HG02970 (cell line): Measurements from ENCODE around the gene RPS16.

Experiments used
- ATAC-seq: cut with Tn5 transposase; IDR thresholded peaks from one replicate; pipeline ENCODE4 v1.9.1; 2021; ENCODE audit warnings: mild to moderate bottlenecking, moderate library complexity, moderate number of reproducible peaks; ENCODE audit not compliant: unreplicated experiment, low FRiP score

The RPS16 gene

DNA sequence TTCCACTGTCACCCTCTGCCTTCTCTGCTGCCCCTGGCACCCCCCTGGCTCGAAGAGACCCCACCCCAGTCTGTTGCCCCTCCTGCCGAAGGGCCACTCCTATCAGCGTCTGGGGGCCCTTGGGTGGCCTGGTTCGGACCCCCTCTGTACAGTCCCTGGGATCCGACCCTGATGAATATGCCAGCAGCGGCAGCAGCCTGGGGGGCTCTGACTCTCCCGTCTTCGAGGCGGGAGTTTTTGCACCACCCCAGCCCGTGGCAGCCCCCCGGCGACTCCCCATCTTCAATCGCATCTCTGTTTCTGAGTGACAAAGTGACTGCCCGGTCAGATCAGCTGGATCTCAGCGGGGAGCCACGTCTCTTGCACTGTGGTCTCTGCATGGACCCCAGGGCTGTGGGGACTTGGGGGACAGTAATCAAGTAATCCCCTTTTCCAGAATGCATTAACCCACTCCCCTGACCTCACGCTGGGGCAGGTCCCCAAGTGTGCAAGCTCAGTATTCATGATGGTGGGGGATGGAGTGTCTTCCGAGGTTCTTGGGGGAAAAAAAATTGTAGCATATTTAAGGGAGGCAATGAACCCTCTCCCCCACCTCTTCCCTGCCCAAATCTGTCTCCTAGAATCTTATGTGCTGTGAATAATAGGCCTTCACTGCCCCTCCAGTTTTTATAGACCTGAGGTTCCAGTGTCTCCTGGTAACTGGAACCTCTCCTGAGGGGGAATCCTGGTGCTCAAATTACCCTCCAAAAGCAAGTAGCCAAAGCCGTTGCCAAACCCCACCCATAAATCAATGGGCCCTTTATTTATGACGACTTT is 27.1 kb downstream of the RPS16 start:
- ATAC-seq, result no peak

DNA sequence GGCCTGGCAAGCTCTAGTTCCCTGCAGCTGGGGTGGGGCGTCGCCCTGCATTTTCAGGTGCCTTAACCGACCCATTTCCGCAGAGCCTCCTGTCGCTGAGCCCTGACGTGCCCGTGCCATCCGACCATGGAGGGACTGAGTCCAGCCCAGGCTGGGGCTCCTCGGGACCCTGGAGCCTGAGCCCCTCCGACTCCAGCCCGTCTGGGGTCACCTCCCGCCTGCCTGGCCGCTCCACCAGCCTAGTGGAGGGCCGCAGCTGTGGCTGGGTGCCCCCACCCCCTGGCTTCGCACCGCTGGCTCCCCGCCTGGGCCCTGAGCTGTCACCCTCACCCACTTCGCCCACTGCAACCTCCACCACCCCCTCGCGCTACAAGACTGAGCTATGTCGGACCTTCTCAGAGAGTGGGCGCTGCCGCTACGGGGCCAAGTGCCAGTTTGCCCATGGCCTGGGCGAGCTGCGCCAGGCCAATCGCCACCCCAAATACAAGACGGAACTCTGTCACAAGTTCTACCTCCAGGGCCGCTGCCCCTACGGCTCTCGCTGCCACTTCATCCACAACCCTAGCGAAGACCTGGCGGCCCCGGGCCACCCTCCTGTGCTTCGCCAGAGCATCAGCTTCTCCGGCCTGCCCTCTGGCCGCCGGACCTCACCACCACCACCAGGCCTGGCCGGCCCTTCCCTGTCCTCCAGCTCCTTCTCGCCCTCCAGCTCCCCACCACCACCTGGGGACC is 27.9 kb downstream of the RPS16 start:
- ATAC-seq, result no peak

DNA sequence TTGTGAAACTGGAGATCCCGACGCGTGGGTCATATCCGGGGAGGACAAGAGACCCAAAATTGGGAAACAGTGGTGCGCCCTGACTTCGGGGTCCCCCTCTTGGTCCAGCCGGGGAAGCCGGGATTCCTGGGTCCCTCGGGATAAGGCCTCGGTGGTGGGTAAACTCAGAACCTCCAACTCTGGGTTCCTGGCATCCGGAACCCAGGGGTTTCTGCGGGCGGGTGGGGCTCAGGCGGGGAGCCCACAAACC is 28.4 kb downstream of the RPS16 start:
- ATAC-seq, result no peak

DNA sequence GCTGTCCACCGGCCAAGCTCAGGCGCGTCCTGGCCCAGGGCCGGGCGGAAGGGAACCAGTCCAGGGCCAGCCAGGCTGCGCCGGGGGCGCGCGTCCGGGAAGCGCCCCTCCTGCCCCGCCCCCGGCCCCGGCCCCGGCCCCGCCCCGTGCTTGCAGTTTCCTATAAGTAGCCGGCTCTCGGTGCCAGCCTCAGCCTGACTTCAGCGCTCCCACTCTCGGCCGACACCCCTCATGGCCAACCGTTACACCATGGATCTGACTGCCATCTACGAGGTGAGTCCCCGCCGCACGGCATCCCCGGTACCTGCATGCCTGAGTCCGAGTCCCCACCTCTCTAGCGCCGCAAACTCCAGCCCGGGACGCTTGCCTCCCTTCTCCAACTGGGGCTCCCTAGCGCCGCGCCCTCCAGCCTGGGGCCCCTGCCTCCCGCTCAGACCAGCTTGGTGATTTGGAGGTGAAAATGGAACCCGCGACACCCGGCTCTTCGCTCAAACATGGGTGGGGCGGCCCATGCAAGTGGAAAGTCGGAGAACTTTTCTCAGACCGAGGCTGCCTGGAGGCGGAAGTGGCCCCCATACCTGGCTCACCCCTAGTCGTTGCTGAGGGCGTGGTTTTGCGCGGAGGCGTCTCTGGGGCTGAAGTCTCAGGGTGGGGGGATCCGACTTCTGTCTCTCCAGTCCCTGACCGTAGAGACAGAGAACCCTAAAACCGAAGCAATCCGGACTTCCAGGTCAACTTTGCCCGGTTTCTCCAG is 28.9 kb downstream of the RPS16 start, which contains the start of gene ZFP36:
TSS of gene ZFP36 (plus strand) at position 192 of the 754 bp plus-strand sequence. CDS start at position 250, 58 bp downstream.
- ATAC-seq, result no peak

DNA sequence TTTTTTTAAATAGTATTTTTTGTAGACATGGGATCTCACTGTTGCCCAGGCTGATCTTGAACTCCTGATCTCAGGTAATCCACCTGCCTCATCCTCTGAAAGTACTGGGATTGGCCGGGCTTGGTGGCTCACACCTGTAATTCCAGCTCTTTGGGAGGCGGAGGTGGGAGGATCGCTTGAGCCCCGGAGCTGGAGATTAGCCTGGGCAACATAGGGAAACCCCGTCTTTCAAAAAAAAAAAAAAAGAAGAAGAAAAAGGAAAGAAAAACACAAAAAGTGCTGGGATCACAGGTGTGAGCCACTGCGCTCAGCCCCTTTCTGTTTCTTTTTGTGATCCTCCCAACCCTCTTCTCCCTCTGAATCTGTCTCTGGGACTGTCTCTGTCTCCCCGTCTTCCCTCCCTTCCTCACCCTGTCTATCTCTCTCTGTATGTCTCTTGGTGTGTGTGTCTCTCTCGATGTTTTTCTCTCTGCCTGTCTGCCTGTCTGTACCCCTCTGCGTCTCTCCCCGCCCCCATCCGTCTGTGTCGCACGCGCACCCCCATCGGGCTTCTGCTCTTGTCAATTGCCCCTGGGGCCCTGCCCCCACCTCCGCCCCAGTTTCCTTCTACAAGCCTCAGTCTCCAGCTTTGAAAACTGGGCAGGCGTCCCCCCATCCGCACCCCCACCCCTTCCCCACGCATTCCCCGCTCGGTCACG is 29.6 kb downstream of the RPS16 start:
- no peak for ATAC-seq

DNA sequence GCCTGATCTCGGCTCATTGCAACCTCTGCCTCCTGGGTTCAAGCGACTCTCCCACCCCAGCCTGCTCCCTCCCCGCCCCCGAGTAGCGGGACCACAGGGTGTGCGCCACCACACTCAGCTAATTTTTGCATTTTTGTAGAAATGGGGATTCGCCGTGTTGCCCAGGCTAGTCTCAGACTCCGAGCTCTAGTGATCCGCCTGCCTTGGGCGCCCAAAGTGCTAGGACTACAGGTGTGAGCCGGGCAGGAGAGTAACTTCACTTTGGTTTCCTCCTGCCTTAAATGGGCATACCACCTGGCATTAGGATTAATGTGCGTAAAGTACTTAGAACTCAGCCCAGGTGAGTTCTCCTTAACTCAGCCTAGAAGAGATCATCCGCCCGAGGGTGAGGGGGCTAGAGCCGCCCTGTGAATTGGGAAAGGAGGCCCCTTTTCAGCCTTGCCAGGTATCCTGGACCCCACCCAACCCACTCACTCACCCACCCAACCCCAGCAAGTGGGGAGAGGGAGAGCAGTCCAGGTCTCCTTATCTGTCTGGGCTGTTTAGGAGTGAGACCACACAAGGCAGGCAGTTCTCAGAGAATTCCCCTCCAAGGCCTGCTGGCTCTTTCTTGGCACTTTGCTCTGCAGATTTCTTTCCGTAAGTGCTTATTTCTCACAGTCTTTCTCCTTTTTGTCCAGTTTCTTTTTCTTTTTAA is 30.3 kb downstream of the RPS16 start:
- ATAC-seq, result no peak

DNA sequence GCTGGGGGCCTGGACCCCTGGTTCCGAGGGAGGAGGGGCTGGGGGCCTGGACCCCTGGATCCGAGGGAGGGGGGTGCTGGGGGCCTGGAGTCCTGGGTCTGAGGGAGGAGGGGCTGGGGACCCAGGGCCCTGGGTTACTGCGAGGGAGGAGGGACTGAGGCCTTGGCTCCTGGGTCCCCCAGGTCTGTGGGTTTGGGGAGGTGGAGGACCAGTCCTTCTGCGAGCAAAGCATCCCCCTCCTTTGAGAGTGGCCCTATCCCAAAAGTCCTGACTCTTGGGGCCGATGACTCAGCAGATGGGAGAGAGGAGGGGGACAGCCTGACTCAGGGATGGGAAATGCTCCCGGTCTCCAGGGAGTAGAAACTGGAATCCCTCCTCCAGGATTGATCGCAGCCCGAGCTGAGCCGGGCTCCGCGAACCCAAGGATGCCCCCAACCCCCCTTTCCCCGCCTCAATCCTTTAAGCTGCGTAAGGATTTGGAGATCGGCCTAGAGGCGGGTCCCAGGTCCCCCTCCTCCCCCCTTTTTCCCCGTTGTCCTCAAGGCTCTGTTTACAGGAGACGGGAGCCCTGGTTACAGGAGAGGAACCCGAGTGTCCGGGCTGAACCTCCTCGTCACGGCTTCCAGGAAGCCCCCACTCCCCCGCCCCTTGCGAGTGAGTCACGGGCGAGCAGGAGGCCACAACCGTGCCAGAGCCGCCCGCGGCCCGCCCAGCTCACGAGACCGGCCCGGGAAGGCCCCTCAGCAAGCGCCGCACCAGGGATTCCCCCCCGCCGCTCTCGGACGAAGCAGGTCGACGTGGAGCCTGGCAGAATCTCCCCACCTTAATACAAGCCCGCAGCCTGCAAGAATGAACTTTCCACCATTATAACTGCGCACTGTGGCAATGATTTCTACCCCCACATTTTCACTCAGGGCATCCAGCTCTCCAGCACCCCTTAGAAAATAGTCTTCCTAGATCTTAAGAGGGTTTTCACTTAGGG is 32.1 kb downstream of the RPS16 start:
- ATAC-seq, result peak; percentile 21

- peak; percentile 24 for ATAC-seq
These were observed 33.1 kb downstream of the RPS16 start for GRCh38 chr19:39402346-39403300.

DNA sequence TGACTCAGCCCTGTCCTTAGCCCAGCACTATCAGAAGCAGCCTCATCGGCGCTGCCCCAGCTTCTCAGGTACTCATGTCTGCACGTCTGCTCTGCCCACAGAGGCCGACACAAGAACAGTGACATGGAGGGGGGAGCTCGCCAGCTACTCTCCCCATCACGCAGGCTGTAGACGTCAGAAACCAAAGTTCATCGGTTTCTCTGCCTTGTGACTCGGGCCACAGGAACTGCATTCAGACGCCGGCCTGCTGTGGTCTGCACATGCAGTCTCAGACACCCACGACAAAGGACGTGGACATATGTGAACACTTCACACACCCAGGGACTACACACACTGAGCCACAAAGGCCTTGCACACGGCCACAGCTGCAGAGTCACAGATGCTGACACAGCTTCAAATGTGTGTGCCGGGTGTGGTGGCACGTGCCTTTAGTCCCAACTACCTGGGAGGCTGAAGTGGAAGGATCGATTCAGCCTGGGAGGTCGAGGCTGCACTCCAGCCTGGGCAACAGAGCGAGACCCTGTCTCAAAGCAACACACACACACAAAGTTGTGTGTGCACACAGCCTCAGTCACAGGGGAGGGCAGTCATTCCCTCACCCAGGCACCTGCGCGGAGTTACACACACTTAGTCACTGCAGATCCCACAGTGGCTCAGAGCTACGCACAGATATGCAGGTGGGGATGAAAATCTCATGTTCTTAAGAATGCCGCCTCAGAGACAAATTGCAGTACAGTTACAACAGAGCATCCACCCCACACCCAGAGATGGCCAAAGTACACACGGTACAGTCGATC is 34.0 kb downstream of the RPS16 start:
- ATAC-seq, result no peak

DNA sequence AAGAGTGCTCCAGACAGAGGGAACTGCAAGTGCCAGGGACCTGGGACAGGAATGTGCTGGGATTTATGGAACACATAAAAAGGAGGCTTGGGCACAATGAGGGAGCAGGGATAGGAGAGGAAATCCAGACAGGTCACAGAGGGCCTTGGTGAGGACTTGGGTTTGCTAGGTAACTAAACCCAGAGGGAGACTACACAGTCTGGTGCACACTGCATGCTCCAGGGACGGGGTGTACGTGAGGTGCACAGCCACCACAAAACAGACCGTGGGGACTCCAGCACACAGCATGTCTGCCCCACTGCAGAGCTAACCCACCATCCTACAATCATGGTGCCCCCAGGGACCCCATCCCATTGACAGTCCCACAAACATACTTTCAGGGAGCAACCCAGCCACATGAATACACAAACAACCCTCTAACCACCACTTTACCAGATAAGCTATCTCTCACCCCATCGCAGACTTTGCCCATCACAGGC is 34.6 kb downstream of the RPS16 start:
- ATAC-seq, result no peak

DNA sequence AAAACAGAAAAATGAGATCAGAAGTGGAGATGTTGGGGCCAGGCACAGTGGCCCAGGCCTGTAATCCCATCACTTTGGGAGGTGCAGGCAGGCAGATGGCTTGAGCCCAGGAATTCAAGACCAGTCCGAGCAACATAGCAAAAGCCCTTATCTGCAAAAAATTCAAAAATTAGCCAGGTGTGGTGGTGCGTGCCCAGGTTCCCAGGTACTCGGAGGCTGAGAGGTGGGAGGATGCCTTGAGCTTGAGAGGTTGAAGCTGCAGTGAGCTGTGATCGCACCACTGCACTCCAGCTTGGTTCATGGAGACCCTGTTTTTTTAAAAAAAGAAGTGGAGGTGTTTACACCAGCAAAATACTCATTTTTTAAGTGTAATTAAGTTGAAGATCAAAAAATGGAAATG is 35.7 kb downstream of the RPS16 start:
- ATAC-seq, result no peak

DNA sequence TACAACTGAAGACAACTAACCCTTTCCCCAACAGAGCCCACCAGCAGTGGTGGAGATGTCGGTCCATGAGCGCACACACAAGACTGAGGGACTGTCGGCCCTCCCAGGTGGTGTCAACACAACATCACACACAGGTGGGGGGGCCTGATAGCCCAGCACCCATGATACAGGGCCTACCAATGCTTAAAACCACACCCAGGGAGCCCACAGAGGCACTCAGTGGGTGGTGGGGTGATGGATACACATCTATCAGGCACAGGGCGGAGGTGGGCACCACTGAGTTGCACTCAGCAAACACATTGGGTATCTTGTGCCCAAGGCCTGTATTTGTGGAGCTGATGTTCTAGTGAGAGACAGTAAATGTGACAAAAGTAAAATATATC is 36.1 kb downstream of the RPS16 start:
- ATAC-seq, result no peak

DNA sequence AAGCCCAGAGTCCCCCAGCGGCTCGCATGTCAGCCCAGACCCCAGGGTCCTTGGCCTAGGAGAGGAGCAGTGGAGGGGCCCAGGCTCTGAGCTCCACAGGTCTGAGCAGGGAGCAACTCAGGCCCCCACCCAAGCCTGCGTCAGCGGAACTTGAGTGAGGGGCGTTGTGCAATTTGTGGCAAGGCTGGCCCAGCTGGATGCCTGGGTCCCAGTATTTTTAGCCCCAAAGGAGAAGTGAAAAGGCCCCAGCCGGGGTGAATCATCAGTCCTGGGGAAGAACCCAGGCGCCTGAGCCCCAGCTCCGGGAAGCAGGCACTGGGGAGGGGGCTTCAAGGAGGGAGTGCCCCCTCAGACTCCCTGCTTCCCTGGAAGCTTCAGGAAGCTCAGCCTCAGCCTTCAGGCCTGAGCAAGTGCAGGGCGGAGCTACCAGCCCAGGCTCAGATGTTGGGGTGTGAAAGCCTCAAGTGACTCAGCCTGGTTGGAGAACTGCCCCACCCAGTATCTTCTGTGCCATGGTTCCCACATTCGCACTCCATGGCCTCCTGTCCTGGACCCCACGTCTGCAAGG is 37.4 kb downstream of the RPS16 start:
- ATAC-seq, result no peak

GRCh38 chr19:39397360-39398296 is 38.1 kb downstream of the RPS16 start:
- peak; percentile 32 for ATAC-seq

DNA sequence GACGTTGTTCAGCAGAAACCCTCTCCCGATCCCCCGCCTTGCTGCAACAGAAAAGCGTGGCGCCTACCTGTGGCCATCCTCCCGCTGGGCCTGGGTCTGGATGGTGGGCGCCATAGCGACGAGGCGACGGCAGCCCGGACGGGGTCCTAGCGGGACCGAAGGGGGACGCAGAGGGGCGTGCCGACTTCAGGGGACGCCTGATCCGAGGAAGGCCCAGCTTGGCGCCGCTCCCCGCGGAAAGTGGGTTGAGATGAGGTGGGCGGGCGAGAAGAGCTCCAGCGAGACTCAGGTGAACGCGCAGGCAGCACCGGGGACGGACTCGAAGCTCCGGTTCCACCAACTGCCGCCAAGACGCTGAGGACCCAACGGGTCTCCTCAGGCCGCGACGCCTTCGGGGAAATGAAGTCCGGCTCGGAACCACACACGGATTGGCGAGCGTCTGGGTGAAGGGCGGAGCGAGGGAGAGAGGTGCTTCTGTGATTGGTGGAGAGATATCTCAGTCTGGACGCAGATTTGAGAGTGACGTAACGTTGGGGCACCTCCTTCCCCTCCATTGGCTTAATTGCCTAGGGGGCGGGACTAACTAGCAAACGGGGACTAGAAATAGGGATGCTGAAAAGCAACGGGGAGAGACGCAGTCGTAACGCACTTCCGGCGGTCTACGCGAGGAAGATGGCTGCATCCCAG is 44.9 kb downstream of the RPS16 start, which contains the start of the genes MED29 and PAF1:
TSS of gene MED29 (plus strand) at position 628 of the 687 bp plus-strand sequence. CDS start at position 673, 45 bp downstream.
TSS of gene PAF1 (minus strand) at position 356 of the 687 bp plus-strand sequence. CDS start at position 114, 242 bp downstream.
- ATAC-seq, result peak; percentile 86
